ENCODE results near the gene CADM2.

Gene CADM2

GRCh38 chr3:85167576-85167975, 208.8 kb downstream of the CADM2 start:
- TF ChIP-seq ZNF280C (tag by site-specific recombination; IDR thresholded peaks at IDR 0.05) (no peak), ZBTB48 (tag by site-specific recombination; IDR thresholded peaks at IDR 0.05) (no peak), ZNF398 (tag by site-specific recombination; IDR thresholded peaks at IDR 0.05) (no peak), ZNF146 (tag by site-specific recombination; IDR thresholded peaks at IDR 0.05) (no peak), ZNF223 (tag by site-specific recombination; IDR thresholded peaks at IDR 0.05) (no peak), ZBTB20 (tag by site-specific recombination; IDR thresholded peaks at IDR 0.05) (no peak), ZNF561 (tag by site-specific recombination; IDR thresholded peaks at IDR 0.05; ENCODE audit: borderline replicate concordance) (no peak), ZNF26 (tag by site-specific recombination; IDR thresholded peaks at IDR 0.05) (no peak), ZNF24 (tag by site-specific recombination; IDR thresholded peaks at IDR 0.05) (no peak), ZNF544 (tag by site-specific recombination; IDR thresholded peaks at IDR 0.05) (no peak), ZNF175 (tag by site-specific recombination; IDR thresholded peaks at IDR 0.05) (no peak), ZNF555 (tag by site-specific recombination; conservative IDR thresholded peaks at IDR 0.05) (no peak)
- ChIA-PET POLR2A (no interaction called here), CTCF (no interaction called here)
- H3K9me3 ChIP-seq (ENCODE audit: control insufficient read depth, insufficient read depth, low read depth, low read length) = no peaks in the 10 kb centered on the region
- no peaks in the 10 kb centered on the region for H3K4me1 ChIP-seq (ENCODE audit: control insufficient read depth, insufficient read depth, low read length)
- no peak overlapping the region for H3K4me3 ChIP-seq (ENCODE audit: low read depth, low read length)
- H3K27ac ChIP-seq (ENCODE audit: extremely low read depth, low read depth, low read length) = no peak overlapping the region
- H3K36me3 ChIP-seq (ENCODE audit: control insufficient read depth in 2 of 2, insufficient read depth in 1 of 2, low read length in 2 of 2) = no peaks in the 10 kb centered on the region

- Histone ChIP-seq H3K4me1 (ENCODE audit: control insufficient read depth, insufficient read depth, low read length) (no peaks in the 10 kb centered on the region), H3K27ac (ENCODE audit: extremely low read depth, low read depth, low read length) (no peak overlapping the region), H3K4me3 (ENCODE audit: low read depth, low read length) (no peak overlapping the region), H3K9me3 (ENCODE audit: control insufficient read depth, insufficient read depth, low read depth, low read length) (no peaks in the 10 kb centered on the region), H3K36me3 (ENCODE audit: control insufficient read depth in 2 of 2, insufficient read depth in 1 of 2, low read length in 2 of 2) (no peaks in the 10 kb centered on the region)
- no peak for TF ChIP-seq GLI4 (tag by site-specific recombination; IDR thresholded peaks at IDR 0.05)
- TF ChIP-seq ZFP37 (tag by site-specific recombination; IDR thresholded peaks at IDR 0.05) = no peak
- no peak for TF ChIP-seq ZNF426 (tag by site-specific recombination; IDR thresholded peaks at IDR 0.05)
- no peak for TF ChIP-seq SETDB1 (IDR thresholded peaks at IDR 0.05; ENCODE audit: insufficient read length, low read length)
- no peak for TF ChIP-seq ZFP3 (tag by site-specific recombination; IDR thresholded peaks at IDR 0.05; ENCODE audit: low read depth)
- TF ChIP-seq ZNF521 (tag by site-specific recombination; IDR thresholded peaks at IDR 0.05) = no peak
- TF ChIP-seq ZNF48 (tag by site-specific recombination; IDR thresholded peaks at IDR 0.05) = no peak
- TF ChIP-seq ZSCAN23 (tag by site-specific recombination; IDR thresholded peaks at IDR 0.05) = no peak
- POLR2A ChIA-PET = no interaction called here
- CTCF ChIA-PET = no interaction called here
These were observed 211.9 kb downstream of the CADM2 start for GRCh38 chr3:85170646-85171045.
